ENCODE measurements around the gene HSPA1A.
"Not testable (repeated sequence)": the region's sequence is repeated elsewhere in the genome, so short reads cannot be mapped to it uniquely, and the experiment has no call there.

Gene HSPA1A

DNA sequence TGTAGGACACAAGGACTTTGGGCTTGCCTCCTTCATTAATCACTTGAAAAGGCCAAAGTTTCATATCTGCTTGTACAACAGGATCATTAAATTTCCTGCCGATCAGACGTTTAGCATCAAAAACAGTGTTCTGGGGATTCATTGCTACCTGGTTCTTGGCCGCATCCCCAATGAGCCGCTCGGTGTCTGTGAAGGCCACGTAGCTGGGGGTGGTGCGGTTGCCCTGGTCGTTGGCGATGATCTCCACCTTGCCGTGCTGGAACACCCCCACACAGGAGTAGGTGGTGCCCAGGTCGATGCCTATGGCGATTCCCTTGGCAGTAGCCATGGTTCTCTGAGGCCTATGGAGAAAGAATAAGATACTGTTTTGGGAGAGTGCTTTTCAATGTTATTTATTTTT lies 3.7 kb upstream of the HSPA1A start:
- no peak for DNase-seq

DNA sequence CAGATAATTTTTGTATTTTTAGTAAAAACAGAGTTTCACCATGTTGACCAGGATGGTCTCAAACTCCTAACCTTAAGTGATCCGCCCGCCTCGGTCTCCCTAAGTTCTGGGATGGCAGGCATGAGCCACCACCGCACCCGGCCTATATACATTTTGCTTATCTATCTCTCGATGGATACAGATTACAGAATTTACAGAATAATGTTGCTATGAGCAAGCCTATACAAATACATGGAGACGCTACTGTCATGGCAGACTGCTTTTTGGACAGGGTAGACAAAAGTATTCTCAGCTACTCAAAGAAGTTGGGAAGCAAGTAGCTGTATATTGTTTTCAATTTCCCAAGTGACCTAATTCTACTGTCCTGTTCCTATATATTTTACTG lies 1.9 kb upstream of the HSPA1A start:
- DNase-seq, result no peak

DNA sequence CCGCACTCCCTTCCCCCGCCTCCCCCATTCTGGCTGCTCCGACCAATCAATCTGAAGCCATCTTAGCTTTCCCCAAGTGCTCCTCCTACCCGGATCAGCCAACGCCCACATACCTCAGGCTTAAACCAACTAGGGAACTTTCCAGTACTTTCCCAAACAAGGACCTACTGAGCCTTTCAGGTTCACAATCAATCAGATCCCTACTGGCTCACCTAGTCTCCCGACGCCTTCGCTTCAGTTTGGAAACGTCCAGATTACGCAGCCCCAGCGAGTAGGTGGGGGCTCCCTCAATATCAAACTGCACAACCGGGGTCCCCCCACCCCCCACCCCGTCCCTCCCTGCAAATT lies 692 bp upstream of the HSPA1A start:
- peak; percentile 85 for DNase-seq

DNA sequence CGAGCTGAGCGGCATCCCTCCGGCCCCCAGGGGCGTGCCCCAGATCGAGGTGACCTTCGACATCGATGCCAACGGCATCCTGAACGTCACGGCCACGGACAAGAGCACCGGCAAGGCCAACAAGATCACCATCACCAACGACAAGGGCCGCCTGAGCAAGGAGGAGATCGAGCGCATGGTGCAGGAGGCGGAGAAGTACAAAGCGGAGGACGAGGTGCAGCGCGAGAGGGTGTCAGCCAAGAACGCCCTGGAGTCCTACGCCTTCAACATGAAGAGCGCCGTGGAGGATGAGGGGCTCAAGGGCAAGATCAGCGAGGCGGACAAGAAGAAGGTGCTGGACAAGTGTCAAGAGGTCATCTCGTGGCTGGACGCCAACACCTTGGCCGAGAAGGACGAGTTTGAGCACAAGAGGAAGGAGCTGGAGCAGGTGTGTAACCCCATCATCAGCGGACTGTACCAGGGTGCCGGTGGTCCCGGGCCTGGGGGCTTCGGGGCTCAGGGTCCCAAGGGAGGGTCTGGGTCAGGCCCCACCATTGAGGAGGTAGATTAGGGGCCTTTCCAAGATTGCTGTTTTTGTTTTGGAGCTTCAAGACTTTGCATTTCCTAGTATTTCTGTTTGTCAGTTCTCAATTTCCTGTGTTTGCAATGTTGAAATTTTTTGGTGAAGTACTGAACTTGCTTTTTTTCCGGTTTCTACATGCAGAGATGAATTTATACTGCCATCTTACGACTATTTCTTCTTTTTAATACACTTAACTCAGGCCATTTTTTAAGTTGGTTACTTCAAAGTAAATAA lies 2.0 kb downstream of the HSPA1A start:
- DNase-seq, result peak; percentile 49

DNA sequence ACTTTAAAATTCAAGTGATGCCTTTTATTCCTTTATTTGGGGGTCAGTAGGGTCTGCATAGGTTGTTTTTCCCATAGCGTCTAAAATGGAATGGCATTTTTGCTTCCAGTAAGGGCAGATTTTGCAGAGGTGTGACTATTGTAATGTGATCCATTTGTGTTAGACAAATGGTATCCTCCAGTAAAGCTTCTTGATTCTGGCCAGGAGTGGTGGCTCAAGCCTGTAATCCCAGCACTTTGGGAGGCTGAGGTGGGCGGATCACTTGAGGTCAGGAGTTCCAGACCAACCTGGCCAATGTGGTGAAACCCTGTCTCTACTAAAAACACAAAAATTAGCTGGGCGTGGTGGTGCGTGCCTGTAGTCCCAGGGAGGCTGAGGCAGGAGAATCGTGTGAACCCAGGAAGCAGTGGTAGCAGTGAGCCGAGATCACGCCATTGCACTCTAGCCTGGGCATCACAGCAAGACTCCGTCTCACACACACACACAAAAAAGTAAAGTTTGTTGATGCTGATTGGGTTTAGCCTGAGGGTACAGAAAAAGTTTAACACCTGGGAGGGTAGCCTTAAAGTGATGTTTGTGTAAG lies 2.7 kb downstream of the HSPA1A start:
- DNase-seq, result not testable (repeated sequence)

DNA sequence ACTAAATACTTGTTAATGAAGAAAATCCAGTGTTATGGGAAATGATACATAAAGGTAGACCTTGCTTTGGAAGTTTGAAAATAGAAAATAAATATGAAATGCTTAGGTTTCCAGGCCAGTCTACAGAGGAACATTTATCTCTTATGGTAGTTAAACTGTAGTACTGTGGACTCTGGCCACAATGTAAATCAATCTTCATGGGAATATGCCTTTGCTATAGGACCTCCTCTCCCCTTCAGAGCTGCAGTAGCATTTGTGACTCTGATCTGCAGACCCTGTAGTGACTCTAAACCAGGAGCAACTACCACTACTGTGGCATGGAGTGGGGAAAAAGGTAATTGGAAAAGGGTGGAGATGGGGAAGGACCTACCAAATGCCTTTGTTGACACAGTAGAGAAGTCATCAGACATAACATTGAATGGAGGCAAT lies 4.5 kb downstream of the HSPA1A start:
- no peak for DNase-seq

DNA sequence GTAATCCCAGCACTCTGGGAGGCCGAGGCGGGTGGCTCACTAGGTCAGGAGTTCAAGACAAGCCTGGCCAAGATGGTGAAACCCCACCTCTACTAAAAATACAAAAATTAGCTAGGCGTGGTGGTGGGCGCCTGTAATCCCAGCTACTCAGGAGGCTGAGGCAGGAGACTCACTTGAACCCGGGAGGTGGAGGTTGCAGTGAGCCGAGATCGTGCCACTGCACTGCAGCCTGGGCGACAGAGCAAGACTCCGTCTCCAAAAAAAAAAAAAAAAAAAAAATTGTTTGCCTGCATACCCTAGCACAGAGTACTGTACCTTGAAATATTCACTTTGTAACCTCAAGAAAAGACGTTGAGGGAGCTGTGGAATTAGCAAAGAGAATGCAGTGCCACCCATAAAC lies 5.1 kb downstream of the HSPA1A start:
- not testable (repeated sequence) for DNase-seq

DNA sequence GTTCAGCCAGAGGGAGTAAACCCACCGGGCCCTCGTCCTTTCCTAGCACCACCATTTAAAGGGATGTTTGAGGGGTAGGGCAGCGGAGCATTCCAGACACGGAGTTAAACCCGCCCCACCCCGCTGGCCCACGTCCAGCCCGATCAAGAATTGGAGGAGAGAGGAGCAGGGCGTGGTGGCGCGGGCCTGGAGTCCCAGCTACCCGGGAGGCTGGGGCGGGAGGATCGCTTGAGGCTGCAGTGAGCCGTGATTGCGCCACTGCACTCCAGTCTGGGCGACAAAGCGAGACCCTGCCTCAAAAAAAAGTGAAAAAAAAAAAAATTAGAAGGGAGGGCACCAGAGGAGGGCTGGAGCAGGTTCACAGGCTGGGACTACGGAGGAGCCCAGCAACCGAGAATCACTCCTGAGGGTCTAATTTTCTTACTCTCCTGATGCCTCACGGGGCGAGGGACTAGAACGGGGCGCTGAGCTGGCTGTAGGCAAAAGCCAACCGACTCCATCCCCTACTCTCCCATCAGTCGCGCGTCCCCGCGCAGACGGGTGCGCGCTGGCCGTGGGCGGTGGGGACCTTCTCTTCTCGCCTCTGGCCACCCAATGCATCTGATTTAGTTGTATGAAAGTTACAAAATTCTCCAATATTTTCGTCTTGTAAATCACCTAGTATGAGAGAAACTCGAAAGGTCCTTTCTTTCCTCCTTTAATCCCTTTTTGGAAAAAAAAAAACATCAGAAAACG lies 6.1 kb downstream of the HSPA1A start:
- no peak for DNase-seq

DNA sequence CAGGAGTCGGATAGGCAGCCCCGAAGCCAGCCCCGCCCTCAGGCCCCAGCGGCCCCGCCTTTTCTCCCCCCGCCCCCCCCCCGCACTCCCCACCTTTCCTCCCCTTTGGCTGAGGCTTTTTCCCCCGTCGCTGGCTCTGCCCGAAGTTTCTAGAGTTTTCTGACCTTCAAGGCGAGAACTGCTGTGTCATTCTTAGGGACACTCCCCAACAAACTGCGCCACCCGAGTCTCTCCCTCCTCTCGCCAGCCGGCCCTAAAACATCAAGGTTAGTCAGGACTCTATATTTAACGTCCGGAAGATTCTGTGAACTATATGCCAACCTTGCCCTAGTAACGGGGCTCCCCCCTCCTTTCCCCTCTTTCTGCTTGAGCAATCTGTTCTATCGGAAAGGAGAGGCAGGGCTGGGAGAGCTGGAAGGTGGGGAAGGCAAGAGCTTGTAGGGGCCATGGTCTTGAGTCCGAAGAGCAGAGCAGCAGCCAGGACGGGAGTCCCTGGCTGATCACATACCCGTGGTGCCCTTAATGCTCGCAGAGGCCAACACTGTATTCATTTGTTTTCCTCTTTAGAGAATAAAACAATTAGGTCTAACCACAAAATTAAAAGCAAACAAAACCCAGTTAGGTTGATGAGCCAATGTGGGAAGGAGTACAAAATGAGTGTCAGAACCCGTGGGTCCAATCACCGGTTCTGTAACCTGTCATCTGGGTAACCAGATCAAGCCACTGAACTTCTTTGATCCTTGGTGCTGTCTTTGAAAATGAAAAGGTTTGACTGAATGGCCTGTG lies 6.9 kb downstream of the HSPA1A start:
- peak; percentile 58 for DNase-seq

DNA sequence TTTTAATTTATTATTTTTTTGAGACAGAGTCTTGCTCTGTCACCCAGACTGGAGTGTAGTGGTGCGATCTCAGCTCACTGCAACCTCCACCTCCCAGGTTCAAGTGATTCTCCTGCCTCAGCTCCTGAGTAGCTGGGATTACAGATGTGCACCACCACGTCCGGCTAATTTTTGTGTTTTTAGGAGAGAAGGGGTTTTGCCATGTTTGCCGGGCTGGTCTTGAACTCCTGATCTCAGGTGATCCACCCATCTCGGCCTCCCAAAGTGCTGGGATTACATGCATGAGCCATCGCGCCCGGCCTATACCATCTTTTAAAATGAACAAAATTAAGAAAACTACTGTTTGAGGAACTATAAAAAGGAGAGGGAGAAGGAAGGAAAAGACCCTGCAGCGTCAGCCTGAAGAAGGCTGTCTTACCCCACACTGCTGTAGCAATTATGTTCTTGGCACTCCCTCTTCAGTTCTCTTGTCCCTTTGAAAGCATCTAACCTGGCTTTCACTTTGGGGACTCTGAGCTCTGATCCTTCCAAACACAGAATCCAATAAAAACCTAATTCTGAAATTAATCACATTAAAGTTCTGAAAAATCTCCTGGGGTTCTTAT lies 8.4 kb downstream of the HSPA1A start:
- not testable (repeated sequence) for DNase-seq

DNA sequence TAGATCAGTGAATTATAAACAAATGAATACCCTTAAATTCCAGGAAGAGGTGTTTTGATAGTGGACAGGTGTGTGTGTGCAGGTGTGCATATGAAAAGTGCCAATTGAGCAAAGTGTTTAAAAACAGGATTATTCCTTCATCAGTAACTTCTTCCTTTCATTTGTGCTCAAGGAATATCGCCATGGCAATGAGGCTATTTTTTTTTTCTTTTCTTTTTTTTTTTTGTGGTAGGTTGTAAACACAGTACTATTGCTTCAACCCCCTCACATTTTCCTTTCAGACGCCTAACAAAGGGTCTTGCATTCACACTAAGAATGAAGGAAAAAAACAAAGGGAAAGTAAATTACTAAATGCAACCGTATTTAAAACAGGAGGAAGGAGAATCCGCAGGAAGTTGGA lies 10.2 kb downstream of the HSPA1A start:
- no peak for DNase-seq

DNA sequence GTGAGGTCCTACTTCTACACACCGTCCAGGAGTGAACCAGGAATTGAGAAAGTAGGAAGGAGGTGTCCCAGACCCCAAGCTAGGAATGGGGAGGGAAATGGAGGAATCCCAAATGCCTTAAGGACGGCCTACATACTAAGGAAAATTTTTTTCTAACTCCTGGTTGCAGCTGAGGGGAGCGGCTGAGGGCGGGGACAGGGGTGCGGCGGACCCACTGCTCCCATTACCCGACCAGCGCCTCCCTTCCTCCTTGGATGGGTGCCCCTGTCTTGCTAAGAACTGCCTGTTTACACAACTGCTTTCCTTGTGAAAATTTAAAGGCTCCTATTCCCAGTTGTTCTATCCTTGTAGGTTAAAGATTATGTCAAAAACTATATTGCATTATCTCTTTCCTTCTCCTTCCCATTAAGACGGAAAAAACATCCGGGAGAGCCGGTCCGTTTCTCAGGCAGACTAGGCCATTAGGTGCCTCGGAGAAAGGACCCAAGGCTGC lies 11.5 kb downstream of the HSPA1A start:
- no peak for DNase-seq

DNA sequence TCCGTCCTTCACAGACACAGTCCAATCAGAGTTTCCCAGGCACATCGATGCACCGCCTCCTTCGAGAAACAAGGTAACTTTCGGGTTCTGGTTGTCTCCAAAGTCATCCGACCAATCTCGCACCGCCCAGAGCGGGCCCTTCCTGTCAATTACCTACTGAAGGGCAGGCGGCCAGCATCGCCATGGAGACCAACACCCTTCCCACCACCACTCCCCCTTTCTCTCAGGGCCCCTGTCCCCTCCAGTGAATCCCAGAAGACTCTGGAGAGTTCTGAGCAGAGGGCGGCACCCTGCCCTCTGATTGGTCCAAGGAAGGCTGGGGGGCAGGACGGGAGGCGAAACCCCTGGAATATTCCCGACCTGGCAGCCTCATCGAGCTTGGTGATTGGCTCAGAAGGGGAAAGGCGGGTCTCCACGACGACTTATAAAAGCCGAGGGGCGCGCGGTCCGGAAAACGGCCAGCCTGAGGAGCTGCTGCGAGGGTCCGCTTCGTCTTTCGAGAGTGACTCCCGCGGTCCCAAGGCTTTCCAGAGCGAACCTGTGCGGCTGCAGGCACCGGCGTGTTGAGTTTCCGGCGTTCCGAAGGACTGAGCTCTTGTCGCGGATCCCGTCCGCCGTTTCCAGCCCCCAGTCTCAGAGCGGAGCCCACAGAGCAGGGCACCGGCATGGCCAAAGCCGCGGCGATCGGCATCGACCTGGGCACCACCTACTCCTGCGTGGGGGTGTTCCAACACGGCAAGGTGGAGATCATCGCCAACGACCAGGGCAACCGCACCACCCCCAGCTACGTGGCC lies 12.1 kb downstream of the HSPA1A start, which contains the start of gene HSPA1B:
HSPA1B (plus strand) TSS at position 453 of the 794 bp plus-strand sequence; CDS start at position 666, 213 bp downstream.
- peak; percentile 99 for DNase-seq

DNA sequence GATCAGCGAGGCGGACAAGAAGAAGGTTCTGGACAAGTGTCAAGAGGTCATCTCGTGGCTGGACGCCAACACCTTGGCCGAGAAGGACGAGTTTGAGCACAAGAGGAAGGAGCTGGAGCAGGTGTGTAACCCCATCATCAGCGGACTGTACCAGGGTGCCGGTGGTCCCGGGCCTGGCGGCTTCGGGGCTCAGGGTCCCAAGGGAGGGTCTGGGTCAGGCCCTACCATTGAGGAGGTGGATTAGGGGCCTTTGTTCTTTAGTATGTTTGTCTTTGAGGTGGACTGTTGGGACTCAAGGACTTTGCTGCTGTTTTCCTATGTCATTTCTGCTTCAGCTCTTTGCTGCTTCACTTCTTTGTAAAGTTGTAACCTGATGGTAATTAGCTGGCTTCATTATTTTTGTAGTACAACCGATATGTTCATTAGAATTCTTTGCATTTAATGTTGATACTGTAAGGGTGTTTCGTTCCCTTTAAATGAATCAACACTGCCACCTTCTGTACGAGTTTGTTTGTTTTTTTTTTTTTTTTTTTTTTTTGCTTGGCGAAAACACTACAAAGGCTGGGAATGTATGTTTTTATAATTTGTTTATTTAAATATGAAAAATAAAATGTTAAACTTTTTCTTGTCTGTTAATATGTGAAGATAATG lies 14.4 kb downstream of the HSPA1A start:
- DNase-seq, result peak; percentile 56

DNA sequence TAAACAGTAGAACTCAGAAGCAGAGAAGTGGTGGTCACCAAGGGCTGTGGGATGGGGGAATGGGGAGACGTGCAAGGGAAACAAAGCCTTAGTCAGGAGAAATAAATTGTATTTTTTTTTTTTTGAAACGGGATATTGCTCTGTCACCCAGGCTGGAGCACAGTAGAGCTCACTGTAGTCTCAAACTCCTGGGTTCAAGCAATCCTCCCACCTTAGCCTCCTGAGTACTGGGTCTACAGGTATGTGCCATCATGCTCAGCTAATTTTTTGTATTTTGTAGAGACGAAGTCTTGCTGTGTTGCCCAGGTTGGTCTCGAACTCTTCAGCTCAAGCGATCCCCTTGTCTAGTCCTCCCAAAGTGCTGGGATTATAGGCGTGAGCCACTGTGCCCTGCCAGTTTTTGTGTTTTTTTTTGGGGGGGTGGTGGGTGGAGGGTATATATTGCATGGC lies 15.6 kb downstream of the HSPA1A start:
- DNase-seq, result no peak

DNA sequence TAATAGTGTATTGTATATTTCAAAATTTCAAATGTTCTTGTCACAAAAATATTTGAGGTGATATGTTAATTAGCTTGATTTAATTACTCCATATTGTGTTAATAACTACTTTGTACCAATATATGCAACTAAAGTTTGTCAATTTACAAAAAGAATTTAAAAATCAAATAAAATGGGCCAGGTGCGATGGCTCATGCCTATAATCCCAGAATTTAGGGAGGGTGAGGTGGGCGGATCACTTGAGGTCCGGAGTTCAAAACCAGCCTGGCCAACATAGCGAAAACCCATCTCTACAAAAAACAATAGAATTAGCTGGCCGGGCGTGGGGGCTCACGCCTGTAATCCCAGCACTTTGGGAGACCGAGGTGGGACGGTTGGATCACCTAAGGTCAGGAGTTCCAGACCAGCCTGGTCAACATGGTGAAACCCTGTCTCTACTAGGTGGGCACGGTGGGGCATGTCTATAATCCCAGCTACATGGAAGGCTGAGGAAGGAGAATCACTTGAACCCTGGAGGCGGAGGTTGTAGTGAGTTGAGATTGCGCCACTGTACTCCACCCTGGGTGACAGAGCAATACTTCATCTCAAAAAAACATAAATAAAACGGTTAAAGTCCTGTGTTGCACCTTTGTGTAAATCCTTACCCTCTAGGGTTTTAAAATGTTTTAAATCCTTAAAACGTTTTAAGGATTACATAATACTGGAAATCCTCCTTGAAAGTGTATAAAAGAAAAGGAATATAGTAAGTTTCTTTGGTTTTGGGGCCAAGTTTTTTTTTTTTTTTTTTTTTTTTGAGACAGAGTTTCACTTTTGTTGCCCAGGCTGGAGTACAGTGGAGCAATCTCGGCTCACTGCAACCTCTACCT lies 16.2 kb downstream of the HSPA1A start:
- DNase-seq, result peak; percentile 35

DNA sequence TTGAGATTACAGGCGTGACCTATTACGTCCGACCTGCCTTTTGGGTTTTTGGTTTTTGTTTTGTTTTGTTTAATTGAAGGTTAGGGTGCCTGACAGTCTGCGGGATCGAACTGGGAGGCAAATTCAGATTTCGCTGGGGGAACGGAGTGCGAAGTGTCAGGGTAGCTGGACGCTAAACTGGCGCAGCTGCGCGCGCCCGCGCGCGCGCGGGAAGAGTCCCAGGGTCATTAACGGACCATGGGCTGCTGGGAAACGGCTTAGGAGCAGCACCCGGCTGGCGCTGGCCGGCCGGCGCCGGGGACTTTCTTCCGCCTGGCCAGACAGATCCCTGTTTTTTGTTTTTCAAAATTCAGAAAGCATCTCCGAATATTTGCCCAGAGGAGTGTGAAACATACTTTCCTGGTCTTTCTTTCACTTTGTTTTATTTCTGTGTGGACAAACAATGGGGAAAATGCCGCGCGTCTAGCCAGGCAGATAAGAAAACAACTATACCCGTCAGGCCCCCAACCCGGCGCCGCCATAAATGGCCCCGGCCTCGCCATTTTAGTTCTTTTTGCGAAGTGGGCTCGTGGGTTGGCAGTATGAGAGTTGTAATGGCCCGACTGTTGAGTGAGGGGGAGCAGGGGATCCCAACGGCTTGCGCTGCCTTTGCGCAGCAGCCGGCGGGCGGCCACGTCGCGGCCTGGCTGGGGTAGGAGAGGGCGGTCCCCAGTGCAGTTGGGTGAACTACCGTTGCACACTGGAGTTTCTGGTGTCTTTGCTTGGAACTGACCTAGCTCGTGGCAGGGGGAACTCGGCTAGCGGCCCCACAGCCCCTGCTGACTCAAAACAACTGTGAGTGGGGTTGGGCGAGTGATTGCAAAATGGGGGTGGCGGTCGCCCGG lies 19.3 kb downstream of the HSPA1A start:
- peak; percentile 76 for DNase-seq

DNA sequence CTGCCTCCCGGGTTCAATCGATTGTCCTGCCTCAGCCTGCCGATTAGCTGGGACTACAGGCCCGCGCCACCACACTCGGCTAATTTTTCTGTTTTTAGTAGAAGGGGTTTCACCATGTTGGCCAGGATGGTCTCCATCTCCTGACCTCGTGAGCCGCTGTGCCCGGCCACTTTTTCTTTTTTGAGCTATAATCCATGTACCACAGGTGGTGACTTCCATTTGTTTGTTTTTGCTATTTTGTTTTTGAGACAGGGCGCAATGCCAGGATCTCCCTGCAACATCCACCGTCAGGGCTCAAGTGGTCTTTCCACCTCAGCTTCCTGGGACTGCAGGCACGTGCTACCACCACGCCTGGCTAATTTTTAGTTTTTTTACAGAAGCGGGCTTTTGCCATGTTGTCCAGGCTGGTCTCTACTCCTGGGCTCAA lies 20.7 kb downstream of the HSPA1A start:
- DNase-seq, result no peak
